PC-9 (cell line): ENCODE data around the gene TRPM5. TPM values are rescaled to one million over a fixed set of nuclear protein-coding genes. Genes with fewer than 3 reads are reported as not detected.

Experiments
- BruUV-seq: library from RNA; stranded (reverse); fragments of 400-500 nt; replicated peaks from 2 replicates; lab custom pipeline; 2021; lab: Mats Ljungman, UMichigan
- CTCF ChIA-PET: fragments of 300-600 bp; sonication (Branson Sonifier 250); formaldehyde crosslinking; loops from one replicate; lab custom pipeline; 2022; ENCODE audit warnings: antibody characterized with exemption; lab: Charles Lee
- POLR2A ChIA-PET: fragments of 300-600 bp; sonication (Branson Sonifier 250); formaldehyde crosslinking; loops from one replicate; lab custom pipeline; 2022; ENCODE audit warnings: antibody characterized with exemption; ENCODE audit not compliant: unreplicated experiment; lab: Charles Lee
- DNase-seq, 2 experiments: peaks; one replicate each; pipeline versions ENCODE4 v3.0.0 to v3.0.0-alpha.2; 2015 to 2022; ENCODE audit warnings: mixed read lengths in 1 of 2
- H2AFZ ChIP-seq: fragments of 200-600 bp; sonication (generic); 2 replicates; pipeline ENCODE4 v1.8.1; 2017; ENCODE audit warnings: antibody characterized with exemption
- H3F3A ChIP-seq: fragments of 200-600 bp; sonication (generic); 2 replicates; pipeline ENCODE4 v1.8.1; 2017; ENCODE audit warnings: antibody characterized with exemption, mild to moderate bottlenecking, low read depth; ENCODE audit not compliant: insufficient read depth
- H3K27ac ChIP-seq: fragments of 200-600 bp; sonication (generic); 2 replicates; pipeline ENCODE4 v1.6.1; 2016; ENCODE audit warnings: mixed run types
- H3K27me3 ChIP-seq: fragments of 200-600 bp; sonication (generic); 2 replicates; pipeline ENCODE4 v1.6.1; 2016; ENCODE audit warnings: low read depth, mixed run types; ENCODE audit not compliant: insufficient read depth
- H3K36me3 ChIP-seq: fragments of 200-600 bp; sonication (generic); 2 replicates; pipeline ENCODE4 v1.6.1; 2016; ENCODE audit warnings: low read depth, mixed run types
- H3K4me1 ChIP-seq: fragments of 200-600 bp; sonication (generic); replicated peaks from 2 replicates; pipeline ENCODE4 v1.6.1; 2016; ENCODE audit warnings: mixed run types; ENCODE audit not compliant: insufficient read depth
- H3K4me2 ChIP-seq: fragments of 200-600 bp; sonication (generic); 2 replicates; pipeline ENCODE4 v1.6.1; 2017; ENCODE audit warnings: mixed run types
- H3K4me3 ChIP-seq: fragments of 200-600 bp; sonication (generic); 2 replicates; pipeline ENCODE4 v1.6.1; 2016; ENCODE audit warnings: mixed run types
- H3K79me2 ChIP-seq: fragments of 200-600 bp; sonication (generic); 2 replicates; pipeline ENCODE4 v1.6.1; 2017; ENCODE audit warnings: low read depth, mixed run types
- H3K9me2 ChIP-seq: fragments of 200-600 bp; sonication (generic); 2 replicates; pipeline ENCODE4 v1.8.1; 2017; ENCODE audit warnings: mild to moderate bottlenecking; ENCODE audit not compliant: insufficient read depth
- H3K9me3 ChIP-seq: fragments of 200-600 bp; sonication (generic); 2 replicates; pipeline ENCODE4 v1.8.1; 2016; ENCODE audit warnings: low read depth; ENCODE audit not compliant: insufficient read depth
- H4K20me1 ChIP-seq: fragments of 200-600 bp; sonication (generic); 2 replicates; pipeline ENCODE4 v1.8.1; 2017; ENCODE audit not compliant: insufficient read depth
- EZH2 ChIP-seq: fragments of 200-600 bp; sonication (generic); IDR thresholded peaks from 2 replicates; pipeline ENCODE4 v1.8.0; 2017; ENCODE audit warnings: antibody characterized with exemption, low read depth
- intact Hi-C: fragments of 100-400 bp; cut with micrococcal nuclease; formaldehyde crosslinking; loops from one replicate; pipeline ENCODE4 v1.10.0; 2022; ENCODE audit not compliant: unreplicated experiment
- total RNA-seq: library from RNA; stranded (reverse); gene quantifications from 2 replicates; pipeline ENCODE4 v1.2.3, GENCODE V29; 2021
- TF ChIP-seq, protein P1 (sequence below): fragments of 200-600 bp; sonication (generic); conservative IDR thresholded peaks from 2 replicates; pipeline ENCODE4 v1.6.1; 2017; ENCODE audit warnings: mixed run types, antibody characterized with exemption, mild to moderate bottlenecking, moderate library complexity

Gene TRPM5
- total RNA-seq, 1 experiment from 2014 or later, result not detected

DNA sequence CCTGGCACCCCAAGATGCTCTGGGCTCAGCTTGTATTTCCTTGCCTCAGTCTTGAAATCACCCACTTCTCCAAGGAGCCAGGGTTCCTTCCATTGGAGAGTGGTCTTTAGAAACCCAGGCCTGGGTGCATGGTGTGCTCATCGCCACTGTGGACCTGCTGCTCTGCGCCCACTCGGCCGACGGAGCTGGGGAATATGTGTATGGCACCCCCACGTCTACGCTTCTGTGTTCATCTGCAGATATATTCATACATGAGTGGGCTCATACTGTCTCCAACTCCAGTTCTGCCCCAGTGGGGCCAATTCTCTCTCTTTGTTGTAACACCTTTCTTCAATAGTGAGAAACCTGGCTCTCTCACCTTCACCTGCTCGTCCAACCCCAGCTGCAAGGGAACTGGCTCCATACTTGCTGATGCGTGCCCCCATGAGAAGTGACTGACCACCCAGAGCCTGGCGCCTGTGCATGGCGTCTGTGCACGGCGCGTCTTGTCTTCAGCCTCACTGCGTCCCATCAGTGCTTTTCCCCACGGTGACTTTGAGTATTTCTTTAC, 40.3 kb upstream of the TRPM5 start:
- no peaks in the 10 kb centered on the region for H3K36me3 ChIP-seq
- H3K4me1 ChIP-seq, result no peaks in the 10 kb centered on the region
- TF ChIP-seq, protein P1, sequence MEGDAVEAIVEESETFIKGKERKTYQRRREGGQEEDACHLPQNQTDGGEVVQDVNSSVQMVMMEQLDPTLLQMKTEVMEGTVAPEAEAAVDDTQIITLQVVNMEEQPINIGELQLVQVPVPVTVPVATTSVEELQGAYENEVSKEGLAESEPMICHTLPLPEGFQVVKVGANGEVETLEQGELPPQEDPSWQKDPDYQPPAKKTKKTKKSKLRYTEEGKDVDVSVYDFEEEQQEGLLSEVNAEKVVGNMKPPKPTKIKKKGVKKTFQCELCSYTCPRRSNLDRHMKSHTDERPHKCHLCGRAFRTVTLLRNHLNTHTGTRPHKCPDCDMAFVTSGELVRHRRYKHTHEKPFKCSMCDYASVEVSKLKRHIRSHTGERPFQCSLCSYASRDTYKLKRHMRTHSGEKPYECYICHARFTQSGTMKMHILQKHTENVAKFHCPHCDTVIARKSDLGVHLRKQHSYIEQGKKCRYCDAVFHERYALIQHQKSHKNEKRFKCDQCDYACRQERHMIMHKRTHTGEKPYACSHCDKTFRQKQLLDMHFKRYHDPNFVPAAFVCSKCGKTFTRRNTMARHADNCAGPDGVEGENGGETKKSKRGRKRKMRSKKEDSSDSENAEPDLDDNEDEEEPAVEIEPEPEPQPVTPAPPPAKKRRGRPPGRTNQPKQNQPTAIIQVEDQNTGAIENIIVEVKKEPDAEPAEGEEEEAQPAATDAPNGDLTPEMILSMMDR, result no peak
- no peak for TF ChIP-seq EZH2
- H3K27ac ChIP-seq, result no peak overlapping the region
- no peaks in the 10 kb centered on the region for H3K79me2 ChIP-seq
- peaks cover 5% of the 10 kb centered on the region; the same call in 1 of the 2 replicates for H3K9me3 ChIP-seq
- no peaks in the 10 kb centered on the region for H4K20me1 ChIP-seq
- H3K27me3 ChIP-seq, result peaks cover 47% of the 10 kb centered on the region
- ChIA-PET POLR2A (no interaction called here), CTCF (no interaction called here)
- intact Hi-C loops, result no loop called here
- H3K4me3 ChIP-seq, result no peak overlapping the region
- no peak overlapping the region for H2AFZ ChIP-seq
- H3K9me2 ChIP-seq, result no peaks in the 10 kb centered on the region
- no peak for DNase-seq
- H3F3A ChIP-seq, result no peaks in the 10 kb centered on the region
- no TSS peak for BruUV-seq
- no peak overlapping the region for H3K4me2 ChIP-seq

GRCh38 chr11:2483426-2483825, 39.1 kb upstream of the TRPM5 start:
- H3K4me2 ChIP-seq, result no peak overlapping the region
- no peak overlapping the region for H2AFZ ChIP-seq
- ChIA-PET POLR2A (no interaction called here), CTCF (no interaction called here)
- peaks cover 5% of the 10 kb centered on the region; the same call in 1 of the 2 replicates for H3K9me3 ChIP-seq
- peaks cover 46% of the 10 kb centered on the region for H3K27me3 ChIP-seq
- no peak for DNase-seq
- H4K20me1 ChIP-seq, result no peaks in the 10 kb centered on the region
- H3K4me1 ChIP-seq, result no peaks in the 10 kb centered on the region
- no peaks in the 10 kb centered on the region for H3K9me2 ChIP-seq
- H3K27ac ChIP-seq, result no peak overlapping the region
- H3K4me3 ChIP-seq, result no peak overlapping the region
- no peaks in the 10 kb centered on the region for H3F3A ChIP-seq
- no peaks in the 10 kb centered on the region for H3K79me2 ChIP-seq
- no peaks in the 10 kb centered on the region for H3K36me3 ChIP-seq
- intact Hi-C loops, result no loop called here
- no TSS peak for BruUV-seq
- TF ChIP-seq, protein P1, result no peak
- TF ChIP-seq EZH2, result no peak

GRCh38 chr11:2482745-2483144, 38.4 kb upstream of the TRPM5 start:
- ChIA-PET POLR2A (no interaction called here), CTCF (no interaction called here)
- peaks cover 46% of the 10 kb centered on the region for H3K27me3 ChIP-seq
- no peaks in the 10 kb centered on the region for H3K79me2 ChIP-seq
- H3K4me3 ChIP-seq, result no peak overlapping the region
- no peaks in the 10 kb centered on the region for H3K4me1 ChIP-seq
- H4K20me1 ChIP-seq, result no peaks in the 10 kb centered on the region
- BruUV-seq, result no TSS peak
- H3K9me2 ChIP-seq, result no peaks in the 10 kb centered on the region
- H3K36me3 ChIP-seq, result no peaks in the 10 kb centered on the region
- no peaks in the 10 kb centered on the region for H3F3A ChIP-seq
- H3K27ac ChIP-seq, result no peak overlapping the region
- intact Hi-C loops, result no loop called here
- H3K4me2 ChIP-seq, result no peak overlapping the region
- no peak for DNase-seq
- H2AFZ ChIP-seq, result no peak overlapping the region
- TF ChIP-seq, protein P1, result no peak
- TF ChIP-seq EZH2, result no peak
- no peaks in the 10 kb centered on the region for H3K9me3 ChIP-seq
